Keratinocyte (primary cell): ENCODE data around the gene ATN1. TPM values are rescaled to one million over a fixed set of nuclear protein-coding genes. Genes with fewer than 3 reads are reported as not detected.

Experiments
- DNase-seq: peaks from one replicate; pipeline ENCODE4 v3.0.0-alpha.2; 2011; ENCODE audit warnings: low read depth, missing footprints, low spot score
- FAIRE-seq: peaks from 2 replicates; lab custom pipeline; 2011; peaks lifted over from hg19 to GRCh38; lab: Jason Lieb, UNC
- H2AFZ ChIP-seq: 2 replicates; pipeline ENCODE4 v1.6.0; 2012; ENCODE audit warnings: low read length, control low read depth, inconsistent platforms; ENCODE audit not compliant: control insufficient read depth
- H3K27ac ChIP-seq: 2 replicates; pipeline ENCODE4 v1.5.1; 2011; ENCODE audit warnings: low read length; ENCODE audit not compliant: control insufficient read depth, insufficient read depth
- H3K27me3 ChIP-seq: 3 replicates; pipeline ENCODE4 v1.6.0; 2011; ENCODE audit warnings: low read length; ENCODE audit not compliant: control insufficient read depth, insufficient read depth; ENCODE audit errors: extremely low read depth
- H3K36me3 ChIP-seq, 2 experiments: 2 replicates in 1 of 2; 3 replicates in 1 of 2; pipeline ENCODE4 v1.5.1; 2011; ENCODE audit warnings: low read length in 2 of 2, mild to moderate bottlenecking in 1 of 2; ENCODE audit not compliant: control insufficient read depth in 2 of 2, insufficient read depth in 2 of 2; ENCODE audit errors: extremely low read depth in 1 of 2
- H3K4me1 ChIP-seq: 3 replicates; pipeline ENCODE4 v1.5.1; 2011; ENCODE audit warnings: low read length; ENCODE audit not compliant: control insufficient read depth, insufficient read depth; ENCODE audit errors: extremely low read depth
- H3K4me2 ChIP-seq: 3 replicates; pipeline ENCODE4 v1.6.0; 2011; ENCODE audit warnings: low read depth, low read length; ENCODE audit not compliant: control insufficient read depth, insufficient read depth; ENCODE audit errors: extremely low read depth
- H3K4me3 ChIP-seq, 3 experiments: fragments of 200-600 bp in 1 of 3; sonication (generic) in 1 of 3; 2 replicates in 2 of 3; 3 replicates in 1 of 3; pipeline ENCODE4 v1.5.1; 2011 to 2016; ENCODE audit warnings: low read length in 3 of 3, mild to moderate bottlenecking in 3 of 3, control low read depth in 2 of 3, inconsistent platforms in 1 of 3, low read depth in 1 of 3, mixed read lengths in 1 of 3, mixed run types in 1 of 3, moderate library complexity in 1 of 3; ENCODE audit not compliant: control insufficient read depth in 2 of 3, insufficient read depth in 2 of 3; ENCODE audit errors: extremely low read depth in 1 of 3
- H3K79me2 ChIP-seq: 2 replicates; pipeline ENCODE4 v1.6.0; 2012; ENCODE audit warnings: low read length; ENCODE audit not compliant: control insufficient read depth, insufficient read depth
- H3K9ac ChIP-seq: 3 replicates; pipeline ENCODE4 v1.6.0; 2011; ENCODE audit warnings: low read length; ENCODE audit not compliant: control insufficient read depth, insufficient read depth; ENCODE audit errors: extremely low read depth
- H3K9me1 ChIP-seq: 3 replicates; pipeline ENCODE4 v1.6.0; 2011; ENCODE audit warnings: low read length; ENCODE audit not compliant: control insufficient read depth, insufficient read depth; ENCODE audit errors: extremely low read depth
- H3K9me3 ChIP-seq: 2 replicates; pipeline ENCODE4 v1.5.1; 2012; ENCODE audit warnings: low read depth, low read length; ENCODE audit not compliant: control insufficient read depth
- H4K20me1 ChIP-seq: 3 replicates; pipeline ENCODE4 v1.6.0; 2011; ENCODE audit warnings: low read length; ENCODE audit not compliant: control insufficient read depth, insufficient read depth; ENCODE audit errors: extremely low read depth
- EZH2 ChIP-seq: IDR thresholded peaks from one replicate; pipeline ENCODE4 v1.6.1; 2012; ENCODE audit warnings: inconsistent platforms, mild to moderate bottlenecking, low read length, moderate library complexity
- dilution Hi-C: fragments of 300-500 bp; cut with MboI; formaldehyde crosslinking; loops from one replicate; pipeline ENCODE4 v1.7.0; 2020; ENCODE audit warnings: low sequenced_read_pairs; ENCODE audit not compliant: extremely low pct_ligation_motif_present
- polyA plus RNA-seq, 5 experiments: library from polyadenylated mRNA; depleted of rRNA in 3 of 5; stranded (reverse) in 3 of 5; stranded (forward) in 1 of 5; unstranded in 1 of 5; fragments of >200 nt; gene quantifications; 1 replicate in 1 of 5; 2 replicates in 3 of 5; 3 replicates in 1 of 5; pipeline versions ENCODE4 v1.2.1 to v1.2.3, GENCODE V29; 2011 to 2012; ENCODE audit warnings: missing spikeins in 2 of 5, low read depth in 1 of 5, low replicate concordance in 1 of 5
- TF ChIP-seq, protein P1 (sequence below), 3 experiments: IDR thresholded peaks in 1 of 3; conservative IDR thresholded peaks in 1 of 3; optimal IDR thresholded peaks in 1 of 3; 2 replicates in 2 of 3; 3 replicates in 1 of 3; pipeline versions ENCODE3 to v1.5.1; 2011; ENCODE audit warnings: low read length in 3 of 3, mild to moderate bottlenecking in 3 of 3, moderate library complexity in 2 of 3, control low read depth in 1 of 3, inconsistent platforms in 1 of 3; ENCODE audit not compliant: insufficient read depth in 2 of 3; ENCODE audit errors: extremely low read depth in 1 of 3

Gene ATN1
- polyA plus RNA-seq, 1 donor (not counting 4 experiments of a cell fraction or from before 2014, with no cell fraction given), result 6.2 TPM

DNA sequence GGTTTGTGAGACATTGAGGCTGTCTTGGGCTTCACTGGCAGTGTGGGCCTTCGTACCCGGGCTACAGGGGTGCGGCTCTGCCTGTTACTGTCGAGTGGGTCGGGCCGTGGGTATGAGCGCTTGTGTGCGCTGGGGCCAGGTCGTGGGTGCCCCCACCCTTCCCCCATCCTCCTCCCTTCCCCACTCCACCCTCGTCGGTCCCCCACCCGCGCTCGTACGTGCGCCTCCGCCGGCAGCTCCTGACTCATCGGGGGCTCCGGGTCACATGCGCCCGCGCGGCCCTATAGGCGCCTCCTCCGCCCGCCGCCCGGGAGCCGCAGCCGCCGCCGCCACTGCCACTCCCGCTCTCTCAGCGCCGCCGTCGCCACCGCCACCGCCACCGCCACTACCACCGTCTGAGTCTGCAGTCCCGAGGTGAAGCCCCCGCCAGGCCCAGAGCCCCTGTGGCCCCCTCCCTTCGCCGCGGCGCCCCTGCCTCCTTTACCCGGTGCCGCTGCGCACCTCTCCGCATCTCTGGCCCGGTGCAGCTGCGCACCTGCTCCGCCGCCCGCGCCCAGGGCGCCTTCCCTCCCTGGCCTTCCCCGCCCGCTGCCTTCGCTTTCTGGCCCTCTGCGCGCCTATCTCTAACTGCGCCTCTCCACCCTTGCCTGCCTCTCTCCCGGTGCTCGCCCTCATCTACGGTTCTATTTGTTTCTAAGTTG, 13.4 kb upstream of the ATN1 start, which contains the start of gene ENO2:
TSS of gene ENO2 (plus strand) at position 335 of the 701 bp plus-strand sequence. CDS start 1,253 bp downstream, outside the sequence.
- Histone ChIP-seq H3K27ac (no peak within 1 kb of the TSS), H3K4me3 (peak within 1 kb of the TSS; percentile 38 to 56 (median 47)), H4K20me1 (no peaks in the 10 kb centered on the region), H3K79me2 (no peaks in the 10 kb centered on the region), H2AFZ (peak within 1 kb of the TSS; percentile 38), H3K27me3 (peaks cover 16% of the 10 kb centered on the region), H3K4me1 (peaks cover 2% of the 10 kb centered on the region), H3K4me2 (peak within 1 kb of the TSS; percentile 62), H3K36me3 (no peaks in the 10 kb centered on the region), H3K9me3 (no peaks in the 10 kb centered on the region), H3K9ac (no peak within 1 kb of the TSS), H3K9me1 (no peaks in the 10 kb centered on the region)
- TF ChIP-seq, protein P1, sequence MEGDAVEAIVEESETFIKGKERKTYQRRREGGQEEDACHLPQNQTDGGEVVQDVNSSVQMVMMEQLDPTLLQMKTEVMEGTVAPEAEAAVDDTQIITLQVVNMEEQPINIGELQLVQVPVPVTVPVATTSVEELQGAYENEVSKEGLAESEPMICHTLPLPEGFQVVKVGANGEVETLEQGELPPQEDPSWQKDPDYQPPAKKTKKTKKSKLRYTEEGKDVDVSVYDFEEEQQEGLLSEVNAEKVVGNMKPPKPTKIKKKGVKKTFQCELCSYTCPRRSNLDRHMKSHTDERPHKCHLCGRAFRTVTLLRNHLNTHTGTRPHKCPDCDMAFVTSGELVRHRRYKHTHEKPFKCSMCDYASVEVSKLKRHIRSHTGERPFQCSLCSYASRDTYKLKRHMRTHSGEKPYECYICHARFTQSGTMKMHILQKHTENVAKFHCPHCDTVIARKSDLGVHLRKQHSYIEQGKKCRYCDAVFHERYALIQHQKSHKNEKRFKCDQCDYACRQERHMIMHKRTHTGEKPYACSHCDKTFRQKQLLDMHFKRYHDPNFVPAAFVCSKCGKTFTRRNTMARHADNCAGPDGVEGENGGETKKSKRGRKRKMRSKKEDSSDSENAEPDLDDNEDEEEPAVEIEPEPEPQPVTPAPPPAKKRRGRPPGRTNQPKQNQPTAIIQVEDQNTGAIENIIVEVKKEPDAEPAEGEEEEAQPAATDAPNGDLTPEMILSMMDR (optimal IDR thresholded peaks at IDR 0.05 in 1 of 3, IDR thresholded peaks at IDR 0.05 in 1 of 3, conservative IDR thresholded peaks at IDR 0.05 in 1 of 3; ENCODE audit: extremely low read depth in 1 of 3, insufficient read depth in 2 of 3, low read length in 3 of 3), result no peak
- TF ChIP-seq EZH2, result no peak
- dilution Hi-C loops, result no loop called here
- DNase-seq (no peak), FAIRE-seq (no peak)

DNA sequence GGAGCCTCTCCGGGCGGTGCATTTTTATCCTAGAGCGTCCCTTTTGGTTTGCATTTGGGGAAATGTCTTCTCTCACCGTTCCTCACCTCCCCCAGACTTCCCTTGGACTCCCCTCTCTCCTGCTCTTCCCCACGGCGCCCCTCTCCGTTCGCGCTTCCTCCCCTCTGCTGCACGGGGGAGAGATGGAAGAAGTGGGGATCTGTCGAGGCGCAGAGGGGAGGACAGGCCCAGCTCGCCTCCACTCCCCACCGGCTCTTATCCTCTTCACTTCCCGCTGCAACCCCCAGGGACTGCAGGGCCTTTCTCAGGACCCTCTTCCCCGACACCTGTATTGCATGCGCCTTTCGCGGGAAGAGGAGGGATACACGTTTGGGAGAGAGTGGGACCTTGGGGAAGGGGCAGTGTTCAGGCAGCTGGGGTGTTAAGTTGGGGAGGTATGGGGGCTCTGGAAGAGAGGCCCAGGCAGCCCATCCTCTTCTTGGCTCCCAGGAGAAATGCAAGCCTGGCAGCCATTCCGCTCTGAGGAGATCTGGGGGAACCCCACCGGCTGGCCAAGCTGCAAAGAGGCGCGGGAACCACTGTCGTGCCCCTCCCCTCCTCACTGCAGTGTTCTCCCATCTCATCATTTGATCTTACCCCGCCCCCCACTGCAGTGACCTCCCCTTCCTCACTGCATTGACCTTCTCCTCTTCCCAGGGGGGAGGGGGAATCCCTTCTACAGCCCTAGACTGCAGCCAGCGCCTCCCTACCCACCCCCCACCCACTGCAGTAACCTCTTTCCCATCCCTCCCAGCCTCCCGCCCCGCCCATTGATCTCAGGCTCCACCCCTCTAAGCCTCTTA, 12.6 kb upstream of the ATN1 start:
- H3K9me1 ChIP-seq, result peaks cover 2% of the 10 kb centered on the region
- no peaks in the 10 kb centered on the region for H3K79me2 ChIP-seq
- H3K4me1 ChIP-seq, result peaks cover 9% of the 10 kb centered on the region
- H3K27me3 ChIP-seq, result peaks cover 16% of the 10 kb centered on the region
- H3K9me3 ChIP-seq, result no peaks in the 10 kb centered on the region
- H3K36me3 ChIP-seq, result no peaks in the 10 kb centered on the region
- H3K27ac ChIP-seq, result no peak overlapping the region
- peak overlapping the region; percentile 62 for H3K4me2 ChIP-seq
- no peak for FAIRE-seq
- dilution Hi-C loops, result no loop called here
- no peak for DNase-seq
- H3K4me3 ChIP-seq, result peak overlapping the region; percentile 38 to 56 (median 47)
- no peaks in the 10 kb centered on the region for H4K20me1 ChIP-seq
- H3K9ac ChIP-seq, result no peak overlapping the region
- no peak for TF ChIP-seq EZH2
- TF ChIP-seq, protein P1 (optimal IDR thresholded peaks at IDR 0.05 in 1 of 3, IDR thresholded peaks at IDR 0.05 in 1 of 3, conservative IDR thresholded peaks at IDR 0.05 in 1 of 3; ENCODE audit: extremely low read depth in 1 of 3, insufficient read depth in 2 of 3, low read length in 3 of 3), result no peak
- peak overlapping the region; percentile 38 for H2AFZ ChIP-seq
